HEK293T (cell line): ENCODE results near the gene PPP1R12B.

ENCODE experiments used
- ARNT ChIP-seq: fragments of 450-650 bp; IDR thresholded peaks from 2 replicates; pipeline ENCODE4 v1.6.1; 2017; ENCODE audit warnings: mild to moderate bottlenecking
- BHLHE40 ChIP-seq: fragments of 450-650 bp; IDR thresholded peaks from 2 replicates; pipeline ENCODE4 v1.6.1; 2016; ENCODE audit warnings: mild to moderate bottlenecking, moderate library complexity, borderline replicate concordance
- CTBP1 ChIP-seq: fragments of 450-650 bp; IDR thresholded peaks from 2 replicates; pipeline ENCODE4 v1.6.1; 2016; ENCODE audit warnings: borderline replicate concordance
- ELF4 ChIP-seq: fragments of 450-650 bp; IDR thresholded peaks from 2 replicates; pipeline ENCODE4 v1.6.1; 2017; ENCODE audit warnings: antibody characterized with exemption
- FOXA1 ChIP-seq: fragments of 450-650 bp; IDR thresholded peaks from 2 replicates; pipeline ENCODE4 v1.6.1; 2016; ENCODE audit warnings: mild to moderate bottlenecking
- FOXK2 ChIP-seq: fragments of 450-650 bp; IDR thresholded peaks from 2 replicates; pipeline ENCODE4 v1.6.1; 2016; ENCODE audit warnings: mild to moderate bottlenecking
- FOXM1 ChIP-seq: fragments of 450-650 bp; IDR thresholded peaks from 2 replicates; pipeline ENCODE4 v1.6.1; 2017; ENCODE audit warnings: mild to moderate bottlenecking, borderline replicate concordance
- HDGF ChIP-seq: fragments of 450-650 bp; IDR thresholded peaks from 2 replicates; pipeline ENCODE4 v1.6.1; 2017; ENCODE audit warnings: antibody characterized with exemption, borderline replicate concordance
- L3MBTL2 ChIP-seq: fragments of 450-650 bp; conservative IDR thresholded peaks from 2 replicates; pipeline ENCODE4 v1.6.1; 2016; ENCODE audit warnings: mild to moderate bottlenecking
- LEF1 ChIP-seq: fragments of 450-650 bp; IDR thresholded peaks from 2 replicates; pipeline ENCODE4 v1.6.1; 2017; ENCODE audit warnings: mild to moderate bottlenecking, borderline replicate concordance
- PKNOX1 ChIP-seq: fragments of 450-650 bp; IDR thresholded peaks from 2 replicates; pipeline ENCODE4 v1.6.1; 2016
- SP1 ChIP-seq: fragments of 450-650 bp; IDR thresholded peaks from 2 replicates; pipeline ENCODE4 v1.6.1; 2017
- TARDBP ChIP-seq: fragments of 450-650 bp; IDR thresholded peaks from 2 replicates; pipeline ENCODE4 v1.6.1; 2016
- ZNF384 ChIP-seq: fragments of 450-650 bp; IDR thresholded peaks from 2 replicates; pipeline ENCODE4 v1.6.1; 2016

GRCh38 chr1:202349206-202349928 is 868 bp downstream of the PPP1R12B start:
- TF ChIP-seq LEF1: no peak
- TF ChIP-seq ELF4: no peak
- TF ChIP-seq TARDBP: no peak
- no peak for TF ChIP-seq ARNT
- no peak for TF ChIP-seq SP1
- TF ChIP-seq FOXM1: no peak
- TF ChIP-seq CTBP1: no peak
- TF ChIP-seq FOXK2: no peak
- no peak for TF ChIP-seq PKNOX1
- no peak for TF ChIP-seq FOXA1
- no peak for TF ChIP-seq HDGF
- TF ChIP-seq ZNF384: no peak
- no peak for TF ChIP-seq BHLHE40
- TF ChIP-seq L3MBTL2: no peak
